Erythroblast (primary cell): ENCODE measurements around the gene UTS2B.

Source experiments
- DNase-seq, 2 experiments: peaks; one replicate each; lab custom pipeline; 2025; lab: John Stamatoyannopoulos, UW
- GATA1 ChIP-seq: IDR thresholded peaks from 2 replicates; pipeline ENCODE4 v1.6.1; 2011; ENCODE audit warnings: low read depth, mild to moderate bottlenecking, control low read depth, low read length, moderate library complexity
- POLR2A ChIP-seq: IDR thresholded peaks from 2 replicates; pipeline ENCODE4 v1.6.1; 2011; ENCODE audit warnings: mild to moderate bottlenecking, low read length

Gene UTS2B

GRCh38 chr3:191324936-191325335 is 5.4 kb downstream of the UTS2B start:
- TF ChIP-seq POLR2A, result no peak
- TF ChIP-seq GATA1, result no peak
- DNase-seq, result no peak

- TF ChIP-seq POLR2A (no peak), GATA1 (no peak)
- no peak for DNase-seq
These were observed 9.1 kb downstream of the UTS2B start for GRCh38 chr3:191321019-191321767.

- DNase-seq, result no peak
- TF ChIP-seq GATA1, result no peak
- TF ChIP-seq POLR2A, result no peak
These were observed 10.0 kb downstream of the UTS2B start for GRCh38 chr3:191320316-191320715.

- no peak for TF ChIP-seq POLR2A
- no peak for TF ChIP-seq GATA1
- no peak for DNase-seq
These were observed 13.3 kb downstream of the UTS2B start for GRCh38 chr3:191316876-191317603.

GRCh38 chr3:191314109-191314728 is 16.1 kb downstream of the UTS2B start:
- TF ChIP-seq GATA1 (no peak), POLR2A (no peak)
- DNase-seq, result no peak

- DNase-seq, result no peak
These were observed 17.0 kb downstream of the UTS2B start for GRCh38 chr3:191313296-191313695.

GRCh38 chr3:191307341-191307740 is 23.0 kb downstream of the UTS2B start:
- no peak for DNase-seq
- TF ChIP-seq GATA1 (no peak), POLR2A (no peak)

More at GRCh38 chr3:191313296-191313695, 17.0 kb downstream of the UTS2B start:
- no peak for TF ChIP-seq POLR2A
- TF ChIP-seq GATA1, result no peak

GRCh38 chr3:191306428-191306827 is 23.9 kb downstream of the UTS2B start:
- TF ChIP-seq GATA1 (no peak), POLR2A (no peak)
- DNase-seq, result no peak

GRCh38 chr3:191303596-191303995 is 26.7 kb downstream of the UTS2B start:
- no peak for TF ChIP-seq GATA1
- TF ChIP-seq POLR2A, result no peak
- DNase-seq, result no peak

- DNase-seq, result no peak
- TF ChIP-seq POLR2A, result no peak
- TF ChIP-seq GATA1, result no peak
These were observed 27.9 kb downstream of the UTS2B start for GRCh38 chr3:191302451-191302850.

GRCh38 chr3:191301782-191302411 is 28.4 kb downstream of the UTS2B start:
- DNase-seq, result no peak
- TF ChIP-seq POLR2A (no peak), GATA1 (no peak)

- TF ChIP-seq GATA1 (no peak), POLR2A (no peak)
- no peak for DNase-seq
These were observed 29.3 kb downstream of the UTS2B start for GRCh38 chr3:191301017-191301416.

GRCh38 chr3:191300422-191300821 is 29.9 kb downstream of the UTS2B start:
- TF ChIP-seq POLR2A (no peak), GATA1 (no peak)
- DNase-seq, result no peak
